ENCODE results near the gene ITGAD. TPM values are rescaled to one million over a fixed set of nuclear protein-coding genes. Genes with fewer than 3 reads are reported as not detected.

ITGAD gene
- total and polyA plus RNA-seq, 2 donors (not counting 3 experiments of a cell fraction or from before 2014, with no cell fraction given), result not detected

- Histone ChIP-seq H3K27ac (ENCODE audit: insufficient read depth, low read depth, low read length) (no peak overlapping the region), H3K36me3 (ENCODE audit: control insufficient read depth in 2 of 2, extremely low read depth in 1 of 2, insufficient read depth in 2 of 2, low read length in 2 of 2) (no peaks in the 10 kb centered on the region), H3K9me1 (replicated peaks; ENCODE audit: control insufficient read depth, extremely low read depth, insufficient read depth, low read length) (no peaks in the 10 kb centered on the region), H3K79me2 (ENCODE audit: control insufficient read depth, insufficient read depth, low read length) (no peaks in the 10 kb centered on the region), H3K4me1 (ENCODE audit: control insufficient read depth, extremely low read depth, insufficient read depth, low read length) (no peaks in the 10 kb centered on the region), H3K27me3 (ENCODE audit: control insufficient read depth in 2 of 2, insufficient read depth in 2 of 2, low read length in 2 of 2) (no peaks in the 10 kb centered on the region), H2AFZ (ENCODE audit: low read depth, low read length) (no peak overlapping the region), H3K4me2 (ENCODE audit: insufficient read depth, low read length) (no peak overlapping the region), H3K4me3 (replicated peaks in 1 of 3; ENCODE audit: insufficient read depth in 1 of 3, low read depth in 1 of 3, low read length in 3 of 3) (no peak overlapping the region), H3K9ac (replicated peaks; ENCODE audit: extremely low read depth, insufficient read depth, low read length) (no peak overlapping the region), H4K20me1 (replicated peaks; ENCODE audit: control insufficient read depth, extremely low read depth, insufficient read depth, low read length) (no peaks in the 10 kb centered on the region), H3K9me3 (replicated peaks; ENCODE audit: control insufficient read depth, insufficient read depth, low read length) (no peaks in the 10 kb centered on the region)
- no TSS peak for BruUV-seq (replicated peaks)
- FAIRE-seq (no peak), DNase-seq (ENCODE audit: low read depth, low spot score) (no peak)
- dilution Hi-C loops (cut with MboI; ENCODE audit: extremely low pct_ligation_motif_present, low sequenced_read_pairs) (no loop called here), intact Hi-C loops (cut with micrococcal nuclease) (no loop called here)
- ChIA-PET POLR2A (no interaction called here), CTCF (interaction anchor here (0.7 kb wide), 1 partner anchor 185 kb away, joined by 3 read pairs; no protein-coding TSS in a partner anchor)
- no peak for TF ChIP-seq POLR2A (IDR thresholded peaks at IDR 0.05; ENCODE audit: low read depth, low read length)
- no peak for TF ChIP-seq MYC (IDR thresholded peaks at IDR 0.05; ENCODE audit: low read depth, low read length)
- no peak for TF ChIP-seq POLR2AphosphoS5 (IDR thresholded peaks at IDR 0.05; ENCODE audit: insufficient read depth, low read depth, low read length)
- no peak for TF ChIP-seq GATA2 (IDR thresholded peaks at IDR 0.05; ENCODE audit: insufficient read depth, insufficient read length, low read depth, low read length)
- no peak for TF ChIP-seq CTCF (IDR thresholded peaks at IDR 0.05; ENCODE audit: extremely low read depth in 1 of 2, insufficient read depth in 1 of 2, low read depth in 1 of 2, low read length in 2 of 2)
- no peak for TF ChIP-seq EZH2 (IDR thresholded peaks at IDR 0.05; ENCODE audit: borderline replicate concordance, low read depth, low read length, severe bottlenecking)
- no peak for TF ChIP-seq FOS (IDR thresholded peaks at IDR 0.05; ENCODE audit: borderline replicate concordance, insufficient read depth, low read length)
- no peak for TF ChIP-seq JUN (IDR thresholded peaks at IDR 0.05; ENCODE audit: borderline replicate concordance, insufficient read depth, insufficient read length, low read depth)
- no peak for TF ChIP-seq MAX (IDR thresholded peaks at IDR 0.05; ENCODE audit: insufficient read depth, insufficient read length)
These were observed 6.8 kb upstream of the ITGAD start for GRCh38 chr16:31386157-31386984.

Data from endothelial cell of umbilical vein (primary cell).